ENCODE measurements around the gene ATP6V1A. TPM values are rescaled to one million over a fixed set of nuclear protein-coding genes. Genes with fewer than 3 reads are reported as not detected.
"Not testable (repeated sequence)": the region's sequence is repeated elsewhere in the genome, so short reads cannot be mapped to it uniquely, and the experiment has no call there.

Gene ATP6V1A
- total RNA-seq, 1 experiment from 2014 or later = 43.8 TPM

DNA sequence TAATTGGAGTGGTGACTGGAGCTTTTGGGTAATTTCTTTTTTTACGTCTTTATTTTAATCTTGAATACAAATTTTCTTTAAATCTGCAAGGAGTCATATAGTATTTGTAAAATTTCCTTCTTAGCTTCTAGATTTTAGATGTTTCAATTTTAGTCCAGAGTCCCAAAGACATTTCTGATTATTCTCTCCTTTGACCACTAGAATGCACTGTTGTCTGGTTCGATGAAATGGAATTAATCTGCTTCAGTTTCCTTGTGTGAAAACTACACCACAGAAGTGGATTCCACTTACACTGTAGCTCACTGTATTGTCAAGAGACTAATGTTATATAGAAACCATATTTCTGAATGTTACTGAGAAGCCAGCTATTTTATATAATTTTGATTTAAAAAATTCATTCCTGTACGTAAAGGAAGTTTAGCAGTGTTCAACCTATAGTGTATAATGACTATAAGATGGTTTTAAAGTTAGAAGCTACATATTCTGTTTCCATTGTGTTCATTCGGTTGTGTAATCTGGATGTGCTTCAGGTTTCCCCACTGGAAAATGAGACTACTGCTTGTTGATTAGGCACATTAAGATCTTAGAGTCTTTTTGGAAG, 97.9 kb downstream of the ATP6V1A start:
- ChIA-PET POLR2A (ENCODE audit: unreplicated experiment) (interaction anchor here (0.6 kb wide), 1 partner anchor 22 kb away, joined by 3 read pairs; no protein-coding TSS in a partner anchor), CTCF (interaction anchor here (0.5 to 2.3 kb wide), 9 partner anchors 13 to 919 kb away, joined by 3 to 25 read pairs (median 4); no protein-coding TSS in a partner anchor)
- Histone ChIP-seq H3K4me2 (ENCODE audit: low read length) (no peak overlapping the region), H2AFZ (ENCODE audit: low read length) (no peak overlapping the region), H3K9ac (ENCODE audit: low read length) (no peak overlapping the region), H3K27me3 (ENCODE audit: low read length) (no peaks in the 10 kb centered on the region), H3K4me1 (ENCODE audit: insufficient read depth, low read length) (peaks cover 20% of the 10 kb centered on the region), H3K4me3 (ENCODE audit: low read length) (no peak overlapping the region), H3K9me3 (ENCODE audit: low read length) (no peaks in the 10 kb centered on the region), H3K36me3 (ENCODE audit: low read depth, low read length) (no peaks in the 10 kb centered on the region), H3K9me2 (replicated peaks; ENCODE audit: low read length) (no peaks in the 10 kb centered on the region), H3K79me2 (ENCODE audit: low read length) (no peaks in the 10 kb centered on the region), H4K20me1 (ENCODE audit: low read length) (no peaks in the 10 kb centered on the region), H3K27ac (ENCODE audit: low read length) (no peak overlapping the region), H3F3A (ENCODE audit: low read length, unreplicated experiment) (no peaks in the 10 kb centered on the region)
- peak; percentile 78 for DNase-seq
- intact Hi-C loops (cut with micrococcal nuclease) = loop anchor here (1.0 to 10.0 kb wide), 2 partner anchors 69 to 310 kb away; no protein-coding TSS in a partner anchor
- peak; percentile 73 for ATAC-seq
- BruUV-seq (replicated peaks) = no TSS peak
- TF ChIP-seq EZH2phosphoT487 (IDR thresholded peaks at IDR 0.05; ENCODE audit: borderline replicate concordance, low read length) (no peak), EZH2 (IDR thresholded peaks at IDR 0.05; ENCODE audit: low read length, unreplicated experiment) (no peak)
- TF ChIP-seq, protein P1, sequence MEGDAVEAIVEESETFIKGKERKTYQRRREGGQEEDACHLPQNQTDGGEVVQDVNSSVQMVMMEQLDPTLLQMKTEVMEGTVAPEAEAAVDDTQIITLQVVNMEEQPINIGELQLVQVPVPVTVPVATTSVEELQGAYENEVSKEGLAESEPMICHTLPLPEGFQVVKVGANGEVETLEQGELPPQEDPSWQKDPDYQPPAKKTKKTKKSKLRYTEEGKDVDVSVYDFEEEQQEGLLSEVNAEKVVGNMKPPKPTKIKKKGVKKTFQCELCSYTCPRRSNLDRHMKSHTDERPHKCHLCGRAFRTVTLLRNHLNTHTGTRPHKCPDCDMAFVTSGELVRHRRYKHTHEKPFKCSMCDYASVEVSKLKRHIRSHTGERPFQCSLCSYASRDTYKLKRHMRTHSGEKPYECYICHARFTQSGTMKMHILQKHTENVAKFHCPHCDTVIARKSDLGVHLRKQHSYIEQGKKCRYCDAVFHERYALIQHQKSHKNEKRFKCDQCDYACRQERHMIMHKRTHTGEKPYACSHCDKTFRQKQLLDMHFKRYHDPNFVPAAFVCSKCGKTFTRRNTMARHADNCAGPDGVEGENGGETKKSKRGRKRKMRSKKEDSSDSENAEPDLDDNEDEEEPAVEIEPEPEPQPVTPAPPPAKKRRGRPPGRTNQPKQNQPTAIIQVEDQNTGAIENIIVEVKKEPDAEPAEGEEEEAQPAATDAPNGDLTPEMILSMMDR (conservative IDR thresholded peaks at IDR 0.05; ENCODE audit: low read depth, low read length) = peak; percentile 81

DNA sequence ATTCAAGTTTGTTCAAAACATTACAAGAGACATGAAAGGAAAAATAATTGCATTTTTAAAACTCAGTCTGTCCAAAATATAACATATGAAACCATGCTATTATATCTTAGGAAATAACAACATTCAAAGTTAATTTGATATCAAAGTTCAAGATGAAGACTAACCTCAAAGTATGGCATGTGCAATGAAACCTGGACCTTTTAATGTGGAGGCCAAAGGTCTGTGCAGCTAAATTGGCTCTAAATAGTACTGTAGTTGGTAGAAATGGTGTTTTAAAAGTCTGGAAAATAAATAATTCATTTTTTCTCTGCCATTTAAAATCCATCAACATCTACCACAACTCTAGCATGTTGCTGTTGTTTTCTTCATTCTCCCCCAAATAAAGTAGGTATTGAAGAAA, 100.4 kb downstream of the ATP6V1A start:
- POLR2A ChIA-PET (ENCODE audit: unreplicated experiment) = interaction anchor here (0.6 kb wide), 1 partner anchor 101 kb away, joined by 4 read pairs; the partner anchor contains the start of gene ATP6V1A
- intact Hi-C loops (cut with micrococcal nuclease) = loop anchor here (10.0 kb wide), 1 partner anchor 308 kb away; no protein-coding TSS in a partner anchor

DNA sequence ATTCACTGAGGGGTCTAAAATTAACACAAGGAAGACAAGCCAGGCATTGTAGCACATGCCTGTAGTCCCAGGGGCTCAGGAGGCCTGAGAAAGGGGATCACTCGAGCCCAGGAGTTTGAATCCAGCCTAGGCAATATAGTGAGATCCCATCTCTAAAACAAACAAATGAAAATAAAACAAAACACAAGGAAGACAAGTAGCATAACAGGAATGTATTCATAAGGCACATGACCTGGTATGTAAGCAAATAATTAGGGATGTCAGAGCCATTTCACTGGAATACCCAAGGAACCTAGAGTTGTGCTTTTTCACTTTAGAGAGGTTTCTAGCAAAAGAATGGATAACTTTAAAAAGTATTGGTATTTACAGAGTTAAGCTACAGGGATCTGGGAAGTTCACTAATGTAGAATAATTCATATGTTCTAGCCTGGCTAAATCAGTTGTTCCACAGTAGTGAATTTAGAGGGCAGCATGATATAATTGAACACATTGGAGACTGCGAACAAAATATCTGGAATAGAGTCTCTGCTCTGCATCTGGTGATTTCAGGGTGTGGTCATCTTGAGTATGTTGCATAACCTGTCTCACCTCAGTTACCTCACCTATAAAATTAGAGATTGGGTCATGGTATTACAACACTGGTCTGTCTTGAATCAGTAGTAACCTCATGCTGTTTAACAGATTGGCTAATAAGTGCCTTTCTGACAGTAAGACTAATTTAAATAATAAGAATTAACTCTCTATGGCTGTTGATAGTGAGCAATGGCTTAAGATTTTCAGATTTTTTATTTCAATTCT, 101.0 kb downstream of the ATP6V1A start:
- no peak for TF ChIP-seq EZH2 (IDR thresholded peaks at IDR 0.05; ENCODE audit: low read length, unreplicated experiment)
- TF ChIP-seq, protein P1 (conservative IDR thresholded peaks at IDR 0.05; ENCODE audit: low read depth, low read length) = no peak
- Histone ChIP-seq H3K27me3 (ENCODE audit: low read length) (no peaks in the 10 kb centered on the region), H3K4me1 (ENCODE audit: insufficient read depth, low read length) (peaks cover 19% of the 10 kb centered on the region), H3K36me3 (ENCODE audit: low read depth, low read length) (no peaks in the 10 kb centered on the region), H3K9ac (ENCODE audit: low read length) (no peak overlapping the region), H4K20me1 (ENCODE audit: low read length) (no peaks in the 10 kb centered on the region), H3K4me2 (ENCODE audit: low read length) (peak overlapping the region; percentile 71), H3K9me3 (ENCODE audit: low read length) (no peaks in the 10 kb centered on the region), H3K27ac (ENCODE audit: low read length) (peak overlapping the region; percentile 53), H3F3A (ENCODE audit: low read length, unreplicated experiment) (no peaks in the 10 kb centered on the region), H3K79me2 (ENCODE audit: low read length) (no peaks in the 10 kb centered on the region), H3K4me3 (ENCODE audit: low read length) (peak overlapping the region; percentile 10; the same call in 1 of the 2 replicates), H2AFZ (ENCODE audit: low read length) (peak overlapping the region; percentile 24; the same call in 1 of the 2 replicates), H3K9me2 (replicated peaks; ENCODE audit: low read length) (no peaks in the 10 kb centered on the region)
- CTCF ChIA-PET = no interaction called here
- intact Hi-C loops (cut with micrococcal nuclease) = loop anchor here (10.0 kb wide), 1 partner anchor 307 kb away; no protein-coding TSS in a partner anchor
- peak; percentile 81 for DNase-seq
- POLR2A ChIA-PET (ENCODE audit: unreplicated experiment) = no interaction called here
- BruUV-seq (replicated peaks) = no TSS peak
- ATAC-seq = peak; percentile 68

More for the DNA sequence above, 100.4 kb downstream of the ATP6V1A start:
- Histone ChIP-seq H3K27ac (ENCODE audit: low read length) (peak overlapping the region; percentile 53), H3K9me2 (replicated peaks; ENCODE audit: low read length) (no peaks in the 10 kb centered on the region), H3K27me3 (ENCODE audit: low read length) (no peaks in the 10 kb centered on the region), H3F3A (ENCODE audit: low read length, unreplicated experiment) (no peaks in the 10 kb centered on the region), H3K4me3 (ENCODE audit: low read length) (no peak overlapping the region), H3K4me1 (ENCODE audit: insufficient read depth, low read length) (peaks cover 19% of the 10 kb centered on the region), H3K36me3 (ENCODE audit: low read depth, low read length) (no peaks in the 10 kb centered on the region), H2AFZ (ENCODE audit: low read length) (peak overlapping the region; percentile 24; the same call in 1 of the 2 replicates), H3K4me2 (ENCODE audit: low read length) (peak overlapping the region; percentile 71), H3K79me2 (ENCODE audit: low read length) (no peaks in the 10 kb centered on the region), H3K9ac (ENCODE audit: low read length) (no peak overlapping the region), H4K20me1 (ENCODE audit: low read length) (no peaks in the 10 kb centered on the region), H3K9me3 (ENCODE audit: low read length) (no peaks in the 10 kb centered on the region)
- DNase-seq (no peak), ATAC-seq (no peak)
- no TSS peak for BruUV-seq (replicated peaks)
- CTCF ChIA-PET = interaction anchor here (1.0 kb wide), 1 partner anchor 67 kb away, joined by 4 read pairs; no protein-coding TSS in a partner anchor
- TF ChIP-seq EZH2 (IDR thresholded peaks at IDR 0.05; ENCODE audit: low read length, unreplicated experiment) (no peak), EZH2phosphoT487 (IDR thresholded peaks at IDR 0.05; ENCODE audit: borderline replicate concordance, low read length) (no peak)

DNA sequence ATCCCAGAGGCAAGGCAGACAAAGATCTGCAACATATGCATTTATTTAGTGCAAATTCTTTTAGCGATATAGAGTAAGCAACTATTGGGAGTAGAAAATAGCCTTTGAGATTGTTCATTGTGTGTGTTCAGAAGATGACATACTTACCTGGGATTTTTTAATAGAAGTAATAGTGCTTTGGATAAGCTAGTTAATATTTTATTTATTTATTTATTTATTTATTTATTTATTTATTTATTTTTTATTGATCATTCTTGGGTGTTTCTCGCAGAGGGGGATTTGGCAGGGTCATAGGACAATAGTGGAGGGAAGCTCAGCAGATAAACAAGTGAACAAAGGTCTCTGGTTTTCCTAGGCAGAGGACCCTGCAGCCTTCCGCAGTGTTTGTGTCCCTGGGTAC, 102.2 kb downstream of the ATP6V1A start:
- H3F3A ChIP-seq (ENCODE audit: low read length, unreplicated experiment); H4K20me1 ChIP-seq (ENCODE audit: low read length); H3K79me2 ChIP-seq (ENCODE audit: low read length); CTCF ChIA-PET; BruUV-seq (replicated peaks); H3K4me3 ChIP-seq (ENCODE audit: low read length); DNase-seq; H3K4me2 ChIP-seq (ENCODE audit: low read length); H2AFZ ChIP-seq (ENCODE audit: low read length); H3K9ac ChIP-seq (ENCODE audit: low read length); H3K36me3 ChIP-seq (ENCODE audit: low read depth, low read length); H3K27me3 ChIP-seq (ENCODE audit: low read length); ATAC-seq; POLR2A ChIA-PET (ENCODE audit: unreplicated experiment); H3K9me3 ChIP-seq (ENCODE audit: low read length); H3K9me2 ChIP-seq (replicated peaks; ENCODE audit: low read length); H3K27ac ChIP-seq (ENCODE audit: low read length): not testable (repeated sequence)
- peaks cover 19% of the 10 kb centered on the region for H3K4me1 ChIP-seq (ENCODE audit: insufficient read depth, low read length)
- intact Hi-C loops (cut with micrococcal nuclease) = loop anchor here (10.0 kb wide), 1 partner anchor 306 kb away; no protein-coding TSS in a partner anchor

Data from PC-3 (cell line).